ENCODE results near the gene MGRN1.

DNA sequence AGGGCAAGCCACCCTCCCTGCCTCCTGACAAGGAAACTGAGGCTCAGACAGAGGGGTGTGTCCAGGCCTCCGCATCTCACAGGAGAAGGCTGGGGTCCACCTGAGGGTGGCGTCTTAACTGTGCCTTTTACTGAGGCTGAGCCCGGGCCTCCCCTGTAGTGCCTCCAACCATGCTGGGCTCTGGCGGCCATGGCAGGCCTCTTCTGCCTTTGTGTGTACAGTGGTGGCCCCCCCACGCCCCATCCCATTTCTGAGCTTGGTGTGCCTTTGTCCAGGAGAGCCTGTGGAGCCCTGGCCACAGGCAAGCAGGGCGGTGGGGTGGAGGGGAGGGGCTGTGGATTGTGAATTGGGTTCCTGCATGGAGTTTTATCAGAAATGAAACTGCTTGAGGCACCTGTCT, 31.2 kb downstream of the MGRN1 start:
- TF ChIP-seq, protein P1, sequence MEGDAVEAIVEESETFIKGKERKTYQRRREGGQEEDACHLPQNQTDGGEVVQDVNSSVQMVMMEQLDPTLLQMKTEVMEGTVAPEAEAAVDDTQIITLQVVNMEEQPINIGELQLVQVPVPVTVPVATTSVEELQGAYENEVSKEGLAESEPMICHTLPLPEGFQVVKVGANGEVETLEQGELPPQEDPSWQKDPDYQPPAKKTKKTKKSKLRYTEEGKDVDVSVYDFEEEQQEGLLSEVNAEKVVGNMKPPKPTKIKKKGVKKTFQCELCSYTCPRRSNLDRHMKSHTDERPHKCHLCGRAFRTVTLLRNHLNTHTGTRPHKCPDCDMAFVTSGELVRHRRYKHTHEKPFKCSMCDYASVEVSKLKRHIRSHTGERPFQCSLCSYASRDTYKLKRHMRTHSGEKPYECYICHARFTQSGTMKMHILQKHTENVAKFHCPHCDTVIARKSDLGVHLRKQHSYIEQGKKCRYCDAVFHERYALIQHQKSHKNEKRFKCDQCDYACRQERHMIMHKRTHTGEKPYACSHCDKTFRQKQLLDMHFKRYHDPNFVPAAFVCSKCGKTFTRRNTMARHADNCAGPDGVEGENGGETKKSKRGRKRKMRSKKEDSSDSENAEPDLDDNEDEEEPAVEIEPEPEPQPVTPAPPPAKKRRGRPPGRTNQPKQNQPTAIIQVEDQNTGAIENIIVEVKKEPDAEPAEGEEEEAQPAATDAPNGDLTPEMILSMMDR (conservative IDR thresholded peaks at IDR 0.05 in 1 of 2, IDR thresholded peaks at IDR 0.05 in 1 of 2; ENCODE audit: low read depth in 1 of 2, low read length in 2 of 2), result no peak
- no peak for TF ChIP-seq EZH2 (IDR thresholded peaks at IDR 0.05; ENCODE audit: low read length, missing control alignments)

Measured in fibroblast of lung (primary cell).